GM06990 (cell line): ENCODE results near the gene KIF26B.
"Not testable (repeated sequence)": the region's sequence is repeated elsewhere in the genome, so short reads cannot be mapped to it uniquely, and the experiment has no call there.

Experiments
- DNase-seq: peaks from one replicate; pipeline ENCODE4 v3.0.0-alpha.2; 2011; ENCODE audit not compliant: insufficient read length; ENCODE audit errors: extremely low read depth
- H3K27me3 ChIP-seq: replicated peaks from 2 replicates; pipeline ENCODE4 v1.6.0; 2011; ENCODE audit warnings: low read length; ENCODE audit not compliant: control insufficient read depth, insufficient read depth
- H3K36me3 ChIP-seq: 2 replicates; pipeline ENCODE4 v1.5.1; 2011; ENCODE audit warnings: low read length; ENCODE audit not compliant: control insufficient read depth, insufficient read depth
- H3K4me3 ChIP-seq: replicated peaks from 2 replicates; pipeline ENCODE4 v1.5.1; 2011; ENCODE audit warnings: low read depth, mild to moderate bottlenecking, control low read depth, low read length
- CTCF ChIP-seq: IDR thresholded peaks from 2 replicates; pipeline ENCODE4 v1.5.1; 2011; ENCODE audit warnings: low read length, control low read depth, mild to moderate bottlenecking, inconsistent platforms; ENCODE audit not compliant: insufficient read depth, poor library complexity, severe bottlenecking

KIF26B gene

GRCh38 chr1:245396615-245397014, 241.8 kb downstream of the KIF26B start:
- no peak overlapping the region for H3K4me3 ChIP-seq

GRCh38 chr1:245397771-245398170, 243.0 kb downstream of the KIF26B start:
- Histone ChIP-seq H3K36me3 (no peaks in the 10 kb centered on the region), H3K27me3 (no peaks in the 10 kb centered on the region), H3K4me3 (no peak overlapping the region)
- DNase-seq: no peak
- no peak for TF ChIP-seq CTCF

More at GRCh38 chr1:245396615-245397014, 241.8 kb downstream of the KIF26B start:
- Histone ChIP-seq H3K36me3 (no peaks in the 10 kb centered on the region), H3K27me3 (no peaks in the 10 kb centered on the region)
- DNase-seq: no peak
- no peak for TF ChIP-seq CTCF

- no peak for TF ChIP-seq CTCF
- no peak for DNase-seq
- Histone ChIP-seq H3K4me3 (no peak overlapping the region), H3K27me3 (no peaks in the 10 kb centered on the region), H3K36me3 (no peaks in the 10 kb centered on the region)
These were observed 243.4 kb downstream of the KIF26B start for GRCh38 chr1:245398180-245398579.

- TF ChIP-seq CTCF: no peak
- no peak for DNase-seq
- Histone ChIP-seq H3K27me3 (no peaks in the 10 kb centered on the region), H3K36me3 (no peaks in the 10 kb centered on the region), H3K4me3 (no peak overlapping the region)
These were observed 247.2 kb downstream of the KIF26B start for GRCh38 chr1:245401881-245402587.

GRCh38 chr1:245402998-245403397, 248.2 kb downstream of the KIF26B start:
- DNase-seq, H3K36me3 ChIP-seq, H3K4me3 ChIP-seq, H3K27me3 ChIP-seq: not testable (repeated sequence)

GRCh38 chr1:245404527-245404926, 249.7 kb downstream of the KIF26B start:
- Histone ChIP-seq H3K36me3 (no peaks in the 10 kb centered on the region), H3K27me3 (no peaks in the 10 kb centered on the region), H3K4me3 (no peak overlapping the region)
- TF ChIP-seq CTCF: no peak
- DNase-seq: no peak
